ENCODE data around the gene ANKS1B. TPM values are rescaled to one million over a fixed set of nuclear protein-coding genes. Genes with fewer than 3 reads are reported as not detected.

The ANKS1B gene
- total and polyA plus RNA-seq, 2 of the 4 experiments (the other 2 are of a cell fraction): 0.17 to 0.18 TPM

GRCh38 chr12:99097171-99097570, 887.6 kb downstream of the ANKS1B start:
- H3K79me1 ChIP-seq (ENCODE audit: low read depth in 1 of 2, low read length in 2 of 2): no peaks in the 10 kb centered on the region
- H3K27me3 ChIP-seq (ENCODE audit: control insufficient read depth, insufficient read depth, low read length): no peaks in the 10 kb centered on the region
- no peak overlapping the region for H4K5ac ChIP-seq (ENCODE audit: low read depth, low read length)
- no TSS peak for BruUV-seq (replicated peaks)
- ATAC-seq (ENCODE audit: low read depth) (no peak), DNase-seq (no peak)
- intact Hi-C loops (cut with micrococcal nuclease): no loop called here
- H2AFZ ChIP-seq (replicated peaks; ENCODE audit: low read length, poor library complexity): no peak overlapping the region
- H3K23ac ChIP-seq (ENCODE audit: low read depth, low read length): no peak overlapping the region
- ChIA-PET CTCF (no interaction called here), POLR2A (ENCODE audit: unreplicated experiment) (no interaction called here)
- no peak overlapping the region for H2BK15ac ChIP-seq (ENCODE audit: low read depth, low read length)
- H3K4me1 ChIP-seq (ENCODE audit: control insufficient read depth, insufficient read depth, low read length): no peaks in the 10 kb centered on the region
- no peak overlapping the region for H3K14ac ChIP-seq (replicated peaks; ENCODE audit: low read depth, low read length)
- H4K20me1 ChIP-seq (ENCODE audit: insufficient read depth, low read length): no peaks in the 10 kb centered on the region
- no peak overlapping the region for H2BK120ac ChIP-seq (ENCODE audit: low read depth, low read length)
- H3K4me3 ChIP-seq (ENCODE audit: insufficient read depth, low read depth, low read length): no peak overlapping the region
- no peak overlapping the region for H3K9ac ChIP-seq (ENCODE audit: low read depth, low read length)
- H3K18ac ChIP-seq (ENCODE audit: low read depth, low read length): no peak overlapping the region
- no peak overlapping the region for H3K4me2 ChIP-seq (ENCODE audit: low read depth, low read length)
- H2AK5ac ChIP-seq (ENCODE audit: low read depth, low read length): no peak overlapping the region
- in situ Hi-C loops (cut with MboI; ENCODE audit: low sequenced_read_pairs): no loop called here
- H2AK9ac ChIP-seq (replicated peaks; ENCODE audit: low read depth, low read length, poor library complexity): no peak overlapping the region
- no peaks in the 10 kb centered on the region for H3K9me1 ChIP-seq (ENCODE audit: insufficient read depth, low read length)
- H2BK20ac ChIP-seq (ENCODE audit: low read depth, low read length): no peak overlapping the region
- H3K27ac ChIP-seq (ENCODE audit: insufficient read depth, low read length): no peak overlapping the region
- TF ChIP-seq RFX5 (IDR thresholded peaks at IDR 0.05; ENCODE audit: low read depth, low read length): no peak
- TF ChIP-seq BHLHE40 (IDR thresholded peaks at IDR 0.05; ENCODE audit: low read depth, low read length): no peak
- no peak for TF ChIP-seq RAD21 (IDR thresholded peaks at IDR 0.05; ENCODE audit: low read length)
- TF ChIP-seq MXI1 (IDR thresholded peaks at IDR 0.05; ENCODE audit: borderline replicate concordance, low read depth, low read length): no peak
- no peak for TF ChIP-seq SMC3 (IDR thresholded peaks at IDR 0.05; ENCODE audit: low read depth, low read length)
- no peak for TF ChIP-seq RCOR1 (IDR thresholded peaks at IDR 0.05; ENCODE audit: insufficient replicate concordance, low read length)
- TF ChIP-seq, protein P1, sequence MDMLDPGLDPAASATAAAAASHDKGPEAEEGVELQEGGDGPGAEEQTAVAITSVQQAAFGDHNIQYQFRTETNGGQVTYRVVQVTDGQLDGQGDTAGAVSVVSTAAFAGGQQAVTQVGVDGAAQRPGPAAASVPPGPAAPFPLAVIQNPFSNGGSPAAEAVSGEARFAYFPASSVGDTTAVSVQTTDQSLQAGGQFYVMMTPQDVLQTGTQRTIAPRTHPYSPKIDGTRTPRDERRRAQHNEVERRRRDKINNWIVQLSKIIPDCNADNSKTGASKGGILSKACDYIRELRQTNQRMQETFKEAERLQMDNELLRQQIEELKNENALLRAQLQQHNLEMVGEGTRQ (IDR thresholded peaks at IDR 0.05; ENCODE audit: low read depth, low read length): no peak
- no peak for TF ChIP-seq CTCF (conservative IDR thresholded peaks at IDR 0.05; ENCODE audit: low read depth, low read length)
- TF ChIP-seq MAZ (IDR thresholded peaks at IDR 0.05; ENCODE audit: borderline replicate concordance, low read depth, low read length): no peak
- TF ChIP-seq ELK1 (IDR thresholded peaks at IDR 0.05; ENCODE audit: borderline replicate concordance, low read depth, low read length): no peak
- no peak for TF ChIP-seq CEBPB (IDR thresholded peaks at IDR 0.05; ENCODE audit: low read depth, low read length)
- no peak for TF ChIP-seq NFE2L2 (IDR thresholded peaks at IDR 0.05; ENCODE audit: low read depth, low read length)
- TF ChIP-seq MAFK (IDR thresholded peaks at IDR 0.05; ENCODE audit: low read depth, low read length): no peak
- no peak for TF ChIP-seq POLR2A (IDR thresholded peaks at IDR 0.05; ENCODE audit: low read depth, low read length)
- no peak for TF ChIP-seq CHD1 (IDR thresholded peaks at IDR 0.05; ENCODE audit: low read depth, low read length)
- TF ChIP-seq FOS (IDR thresholded peaks at IDR 0.05; ENCODE audit: low read depth, low read length): no peak
- no peaks in the 10 kb centered on the region for H3K36me3 ChIP-seq (ENCODE audit: control insufficient read depth, insufficient read depth, low read length)
- H4K8ac ChIP-seq (ENCODE audit: low read depth in 2 of 2, low read length in 2 of 2): no peak overlapping the region
- H3K9me3 ChIP-seq (ENCODE audit: control insufficient read depth, insufficient read depth, low read length): no peaks in the 10 kb centered on the region
- H2BK5ac ChIP-seq (ENCODE audit: low read depth, low read length, poor library complexity, severe bottlenecking): no peak overlapping the region
- no peak overlapping the region for H3K56ac ChIP-seq (ENCODE audit: extremely low read depth, insufficient read depth, low read length)
- dilution Hi-C loops (cut with HindIII; ENCODE audit: low sequenced_read_pairs, unreplicated experiment): no loop called here
- no peak overlapping the region for H3K4ac ChIP-seq (ENCODE audit: low read depth, low read length)
- H4K91ac ChIP-seq (ENCODE audit: insufficient read depth, low read depth, low read length): no peak overlapping the region
- WGBS, 2 experiments (ENCODE audit: extremely low coverage in 2 of 2, insufficient read length in 1 of 2): no CpG with 5 or more reads among the region's 2 CpGs

All from IMR-90 (cell line).